HCT116 (cell line): ENCODE results near the gene DNM2. TPM values are rescaled to one million over a fixed set of nuclear protein-coding genes. Genes with fewer than 3 reads are reported as not detected.

Source experiments
- ATAC-seq: fragments of 200-7000 bp; cut with Tn5 transposase; 2 replicates; pipeline ENCODE4 v1.9.1; 2020; ENCODE audit warnings: mild to moderate bottlenecking, moderate library complexity
- BruUV-seq: library from RNA; stranded (reverse); fragments of 400-500 nt; replicated peaks from 2 replicates; lab custom pipeline; 2021; lab: Mats Ljungman, UMichigan
- CTCF ChIA-PET: fragments of 300-600 bp; sonication (Branson Sonifier 250); formaldehyde crosslinking; loops from one replicate; lab custom pipeline; 2021; ENCODE audit warnings: antibody characterized with exemption; lab: Charles Lee
- POLR2A ChIA-PET: fragments of 300-600, 350-600 bp; sonication (Branson Sonifier 250); formaldehyde crosslinking; loops from one replicate; lab custom pipeline; 2021; ENCODE audit warnings: antibody characterized with exemption; lab: Charles Lee
- RAD21 ChIA-PET, 2 experiments: fragments of 300-600 bp; sonication (Branson Sonifier 250); formaldehyde crosslinking; loops; one replicate each; lab custom pipeline; 2023; ENCODE audit warnings: low total read pairs in 2 of 2; ENCODE audit not compliant: uncharacterized antibody in 2 of 2, unreplicated experiment in 2 of 2, low non-redundant PET in 1 of 2; lab: Charles Lee
- DNase-seq: peaks from one replicate; pipeline ENCODE4 v3.0.0-alpha.2; 2010; ENCODE audit warnings: low read depth, low spot score
- H2AFZ ChIP-seq: fragments of 200-600 bp; shearing (Covaris generic), sonication (generic); 2 replicates; pipeline ENCODE4 v1.6.1; 2017; ENCODE audit warnings: low read depth, mixed run types, mixed read lengths, antibody characterized with exemption, low read length; ENCODE audit not compliant: poor library complexity, severe bottlenecking
- H3K27ac ChIP-seq: 2 replicates; pipeline ENCODE4 v1.5.1; 2012; ENCODE audit warnings: low read depth, low read length
- H3K27me3 ChIP-seq: fragments of 200-600 bp; sonication (generic); 2 replicates; pipeline ENCODE4 v1.6.1; 2016; ENCODE audit warnings: mixed run types, low read length, mixed read lengths; ENCODE audit not compliant: insufficient read depth
- H3K36me3 ChIP-seq, 2 experiments: fragments of 200-500 bp in 1 of 2; fragments of 200-600 bp in 1 of 2; sonication (Bioruptor generic) in 1 of 2; sonication (generic) in 1 of 2; 2 replicates each; pipeline versions ENCODE4 v1.5.1 to v1.6.1; 2014 to 2016; ENCODE audit warnings: low read length in 2 of 2, inconsistent platforms in 1 of 2, mixed read lengths in 1 of 2, mixed run types in 1 of 2; ENCODE audit not compliant: insufficient read depth in 2 of 2, control insufficient read depth in 1 of 2
- H3K4me1 ChIP-seq, 2 experiments: fragments of 200-600 bp in 1 of 2; sonication (generic) in 1 of 2; 2 replicates each; pipeline versions ENCODE4 v1.5.1 to v1.6.1; 2012 to 2017; ENCODE audit warnings: low read length in 2 of 2, inconsistent platforms in 1 of 2, mild to moderate bottlenecking in 1 of 2, mixed read lengths in 1 of 2, mixed run types in 1 of 2, moderate library complexity in 1 of 2; ENCODE audit not compliant: insufficient read depth in 2 of 2, control insufficient read depth in 1 of 2
- H3K4me2 ChIP-seq: fragments of 200-600 bp; sonication (generic); 2 replicates; pipeline ENCODE4 v1.6.1; 2017; ENCODE audit warnings: mixed run types, low read length, mixed read lengths
- H3K4me3 ChIP-seq, 2 experiments: fragments of 200-600 bp in 1 of 2; sonication (generic) in 1 of 2; replicated peaks in 1 of 2; 2 replicates each; pipeline ENCODE4 v1.5.1; 2011 to 2016; ENCODE audit warnings: low read length in 2 of 2, control low read depth in 1 of 2, low read depth in 1 of 2, mild to moderate bottlenecking in 1 of 2, mixed read lengths in 1 of 2, mixed run types in 1 of 2
- H3K79me2 ChIP-seq: fragments of 200-600 bp; sonication (generic); 2 replicates; pipeline ENCODE4 v1.6.1; 2017; ENCODE audit warnings: mild to moderate bottlenecking, mixed run types, low read length, moderate library complexity, mixed read lengths; ENCODE audit not compliant: insufficient read depth
- H3K9ac ChIP-seq: fragments of 200-600 bp; sonication (generic); 2 replicates; pipeline ENCODE4 v1.6.1; 2016; ENCODE audit warnings: low read length, mixed read lengths
- H3K9me2 ChIP-seq: fragments of 200-600 bp; sonication (generic), shearing (Covaris generic); 2 replicates; pipeline ENCODE4 v1.6.1; 2017; ENCODE audit warnings: mixed run types, mild to moderate bottlenecking, moderate library complexity; ENCODE audit not compliant: insufficient read depth
- H3K9me3 ChIP-seq, 2 experiments: fragments of 200-500 bp in 1 of 2; fragments of 200-600 bp in 1 of 2; sonication (Bioruptor generic) in 1 of 2; sonication (generic) in 1 of 2; 2 replicates each; pipeline ENCODE4 v1.6.1; 2014 to 2017; ENCODE audit warnings: low read length in 2 of 2, mixed read lengths in 2 of 2, inconsistent platforms in 1 of 2, low read depth in 1 of 2, mild to moderate bottlenecking in 1 of 2, mixed run types in 1 of 2, moderate library complexity in 1 of 2; ENCODE audit not compliant: control insufficient read depth in 1 of 2, insufficient read depth in 1 of 2
- H4K20me1 ChIP-seq: fragments of 200-600 bp; sonication (generic), shearing (Covaris generic); 2 replicates; pipeline ENCODE4 v1.6.1; 2017; ENCODE audit warnings: mixed run types, mild to moderate bottlenecking, moderate library complexity; ENCODE audit not compliant: insufficient read depth
- CTCF ChIP-seq, 3 experiments: fragments of 200-600 bp in 1 of 3; sonication (generic) in 1 of 3; IDR thresholded peaks in 2 of 3; conservative IDR thresholded peaks in 1 of 3; 2 replicates each; pipeline ENCODE4 v1.5.1; 2012 to 2017; ENCODE audit warnings: low read depth in 2 of 3, low read length in 2 of 3, antibody characterized with exemption in 1 of 3, borderline replicate concordance in 1 of 3, control low read depth in 1 of 3, mild to moderate bottlenecking in 1 of 3, mixed read lengths in 1 of 3, mixed run types in 1 of 3, moderate library complexity in 1 of 3; ENCODE audit not compliant: insufficient read depth in 1 of 3
- EGR1 ChIP-seq: IDR thresholded peaks from 2 replicates; pipeline ENCODE4 v1.6.1; 2012; ENCODE audit warnings: low read depth
- ELF1 ChIP-seq: IDR thresholded peaks from 2 replicates; pipeline ENCODE4 v1.6.1; 2012; ENCODE audit warnings: low read depth, borderline replicate concordance
- EZH2 ChIP-seq: fragments of 200-600 bp; sonication (generic); IDR thresholded peaks from 2 replicates; pipeline ENCODE4 v1.6.1; 2017; ENCODE audit warnings: antibody characterized with exemption, mixed run types
- EZH2phosphoT487 ChIP-seq: fragments of 200-600 bp; IDR thresholded peaks from 2 replicates; pipeline ENCODE4 v1.6.1; 2018; ENCODE audit warnings: antibody characterized with exemption, borderline replicate concordance
- JUND ChIP-seq: IDR thresholded peaks from 2 replicates; pipeline ENCODE4 v1.6.1; 2012
- POLR2A ChIP-seq: IDR thresholded peaks from 2 replicates; pipeline ENCODE4 v1.7.0; 2011; ENCODE audit warnings: borderline replicate concordance; ENCODE audit not compliant: insufficient read depth, insufficient read length; ENCODE audit errors: extremely low read depth
- POLR2AphosphoS5 ChIP-seq: IDR thresholded peaks from 2 replicates; pipeline ENCODE4 v1.6.1; 2011; ENCODE audit warnings: mild to moderate bottlenecking, low read depth, low read length, moderate library complexity
- ZFX ChIP-seq: fragments of 450-650 bp; IDR thresholded peaks from 2 replicates; pipeline ENCODE4 v1.6.1; 2017
- ZNF274 ChIP-seq: fragments of 200-500 bp; sonication (Bioruptor generic); IDR thresholded peaks from 2 replicates; pipeline ENCODE4 v1.6.1; 2014; ENCODE audit warnings: mild to moderate bottlenecking, low read depth, low read length, inconsistent platforms
- intact Hi-C: fragments of 100-400 bp; cut with micrococcal nuclease; formaldehyde crosslinking; loops from 2 replicates; pipeline ENCODE4 v1.10.0; 2022
- total RNA-seq: library from RNA; stranded (reverse); gene quantifications from one replicate; pipeline ENCODE4 v1.2.1, GENCODE V29; 2021; ENCODE audit not compliant: unreplicated experiment
- TF ChIP-seq, protein P1 (sequence below): IDR thresholded peaks from 2 replicates; pipeline ENCODE4 v1.6.1; 2012

DNM2 gene
- total RNA-seq, 1 experiment from 2014 or later, result 183 TPM

GRCh38 chr19:10780368-10780767 is 62.5 kb downstream of the DNM2 start:
- CTCF ChIA-PET, result no interaction called here
- BruUV-seq, result no TSS peak
- intact Hi-C loops, result no loop called here

More at GRCh38 chr19:10780368-10780767, 62.5 kb downstream of the DNM2 start:
- ChIA-PET POLR2A (no interaction called here), RAD21 (no interaction called here)
- TF ChIP-seq POLR2A (no peak), ZFX (no peak), EZH2 (no peak), CTCF (IDR thresholded peaks at IDR 0.05 in 2 of 3, conservative IDR thresholded peaks at IDR 0.05 in 1 of 3; ENCODE audit: borderline replicate concordance in 1 of 3, insufficient read depth in 1 of 3, low read depth in 2 of 3, low read length in 2 of 3) (no peak), EGR1 (no peak), ZNF274 (no peak), ELF1 (no peak), JUND (no peak), POLR2AphosphoS5 (no peak), EZH2phosphoT487 (no peak)
- TF ChIP-seq, protein P1, sequence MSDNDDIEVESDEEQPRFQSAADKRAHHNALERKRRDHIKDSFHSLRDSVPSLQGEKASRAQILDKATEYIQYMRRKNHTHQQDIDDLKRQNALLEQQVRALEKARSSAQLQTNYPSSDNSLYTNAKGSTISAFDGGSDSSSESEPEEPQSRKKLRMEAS, result no peak
- H3K27ac ChIP-seq, result no peak overlapping the region
- H3K27me3 ChIP-seq, result no peaks in the 10 kb centered on the region
- DNase-seq, result no peak
- H3K36me3 ChIP-seq, result peaks cover 51 to 60% of the 10 kb centered on the region in 2 experiments
- no peak overlapping the region for H3K4me3 ChIP-seq
- H3K9me2 ChIP-seq, result no peaks in the 10 kb centered on the region
- no peak overlapping the region for H3K9ac ChIP-seq
- no peak overlapping the region for H3K4me2 ChIP-seq
- no peaks in the 10 kb centered on the region for H4K20me1 ChIP-seq
- H3K4me1 ChIP-seq, result no peaks in the 10 kb centered on the region
- H3K9me3 ChIP-seq, result no peaks in the 10 kb centered on the region
- no peaks in the 10 kb centered on the region for H3K79me2 ChIP-seq
- ATAC-seq, result no peak
- no peak overlapping the region for H2AFZ ChIP-seq
